DND-41 (cell line): Measurements from ENCODE around the gene S100PBP.
"Not testable (repeated sequence)": the region's sequence is repeated elsewhere in the genome, so short reads cannot be mapped to it uniquely, and the experiment has no call there.

Source experiments
- EZH2 ChIP-seq: IDR thresholded peaks from 3 replicates; pipeline ENCODE4 v1.6.1; 2012; ENCODE audit warnings: borderline replicate concordance, low read depth, mild to moderate bottlenecking, moderate library complexity, low read length, inconsistent platforms; ENCODE audit not compliant: severe bottlenecking
- TF ChIP-seq, protein P1 (sequence below): IDR thresholded peaks from 2 replicates; pipeline ENCODE4 v1.5.1; 2012; ENCODE audit warnings: borderline replicate concordance, low read length, moderate library complexity, mild to moderate bottlenecking; ENCODE audit not compliant: poor library complexity, severe bottlenecking; ENCODE audit errors: extremely low read depth

DNA sequence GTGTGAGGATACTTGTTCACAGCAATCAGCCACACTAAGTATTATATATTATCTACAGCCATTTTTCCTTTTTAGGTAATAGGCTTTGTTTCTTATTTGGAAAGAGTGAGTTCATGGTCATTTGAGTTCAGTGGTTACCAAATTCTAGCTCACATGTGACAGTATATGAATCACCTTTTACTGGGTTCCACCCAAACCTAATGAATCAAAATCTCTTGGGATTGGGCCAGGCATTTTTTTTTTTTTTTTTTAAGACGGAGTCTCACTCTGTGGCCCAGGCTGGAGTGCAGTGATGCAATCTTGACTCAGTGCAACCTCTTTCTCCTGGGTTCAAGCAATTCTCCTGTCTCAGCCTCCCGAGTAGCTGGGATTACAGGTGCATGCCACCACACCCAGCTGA is 28.1 kb upstream of the S100PBP start:
- TF ChIP-seq, protein P1, sequence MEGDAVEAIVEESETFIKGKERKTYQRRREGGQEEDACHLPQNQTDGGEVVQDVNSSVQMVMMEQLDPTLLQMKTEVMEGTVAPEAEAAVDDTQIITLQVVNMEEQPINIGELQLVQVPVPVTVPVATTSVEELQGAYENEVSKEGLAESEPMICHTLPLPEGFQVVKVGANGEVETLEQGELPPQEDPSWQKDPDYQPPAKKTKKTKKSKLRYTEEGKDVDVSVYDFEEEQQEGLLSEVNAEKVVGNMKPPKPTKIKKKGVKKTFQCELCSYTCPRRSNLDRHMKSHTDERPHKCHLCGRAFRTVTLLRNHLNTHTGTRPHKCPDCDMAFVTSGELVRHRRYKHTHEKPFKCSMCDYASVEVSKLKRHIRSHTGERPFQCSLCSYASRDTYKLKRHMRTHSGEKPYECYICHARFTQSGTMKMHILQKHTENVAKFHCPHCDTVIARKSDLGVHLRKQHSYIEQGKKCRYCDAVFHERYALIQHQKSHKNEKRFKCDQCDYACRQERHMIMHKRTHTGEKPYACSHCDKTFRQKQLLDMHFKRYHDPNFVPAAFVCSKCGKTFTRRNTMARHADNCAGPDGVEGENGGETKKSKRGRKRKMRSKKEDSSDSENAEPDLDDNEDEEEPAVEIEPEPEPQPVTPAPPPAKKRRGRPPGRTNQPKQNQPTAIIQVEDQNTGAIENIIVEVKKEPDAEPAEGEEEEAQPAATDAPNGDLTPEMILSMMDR = not testable (repeated sequence)
- not testable (repeated sequence) for TF ChIP-seq EZH2
